Amniotic epithelial cell (primary cell): ENCODE results near the gene WNK2.
"Not testable (repeated sequence)": the region's sequence is repeated elsewhere in the genome, so short reads cannot be mapped to it uniquely, and the experiment has no call there.

Experiments used
- DNase-seq: peaks from one replicate; pipeline ENCODE4 v3.0.0-alpha.2; 2010; ENCODE audit warnings: low read depth

WNK2 gene

GRCh38 chr9:93336720-93337119 lies 152.8 kb downstream of the WNK2 start:
- no peak for DNase-seq

GRCh38 chr9:93338196-93338595 lies 154.3 kb downstream of the WNK2 start:
- not testable (repeated sequence) for DNase-seq

- no peak for DNase-seq
Measured at GRCh38 chr9:93340091-93340490, 156.2 kb downstream of the WNK2 start.

- DNase-seq: not testable (repeated sequence)
Measured at GRCh38 chr9:93341820-93342219, 157.9 kb downstream of the WNK2 start.

- not testable (repeated sequence) for DNase-seq
Measured at GRCh38 chr9:93342428-93342827, 158.5 kb downstream of the WNK2 start.

- no peak for DNase-seq
Measured at GRCh38 chr9:93343663-93344062, 159.7 kb downstream of the WNK2 start.

GRCh38 chr9:93345643-93346230 lies 161.8 kb downstream of the WNK2 start:
- DNase-seq: no peak

- peak; percentile 3 for DNase-seq
Measured at GRCh38 chr9:93346231-93347112, 162.5 kb downstream of the WNK2 start.

- not testable (repeated sequence) for DNase-seq
Measured at GRCh38 chr9:93347371-93347975, 163.5 kb downstream of the WNK2 start.

GRCh38 chr9:93353413-93354310 lies 169.7 kb downstream of the WNK2 start:
- not testable (repeated sequence) for DNase-seq

GRCh38 chr9:93354451-93354850 lies 170.5 kb downstream of the WNK2 start:
- no peak for DNase-seq

- no peak for DNase-seq
Measured at GRCh38 chr9:93355827-93356226, 171.9 kb downstream of the WNK2 start.

GRCh38 chr9:93357649-93358048 lies 173.7 kb downstream of the WNK2 start:
- no peak for DNase-seq

- not testable (repeated sequence) for DNase-seq
Measured at GRCh38 chr9:93359907-93360306, 176.0 kb downstream of the WNK2 start.

GRCh38 chr9:93361995-93362394 lies 178.1 kb downstream of the WNK2 start:
- DNase-seq: peak; percentile 1

GRCh38 chr9:93364734-93365426 lies 180.9 kb downstream of the WNK2 start:
- no peak for DNase-seq

- DNase-seq: no peak
Measured at GRCh38 chr9:93365427-93366118, 181.6 kb downstream of the WNK2 start.

GRCh38 chr9:93366119-93366447 lies 182.1 kb downstream of the WNK2 start:
- no peak for DNase-seq

- not testable (repeated sequence) for DNase-seq
Measured at GRCh38 chr9:93366486-93366885, 182.5 kb downstream of the WNK2 start.

- DNase-seq: no peak
Measured at GRCh38 chr9:93368437-93368836, 184.5 kb downstream of the WNK2 start.

- DNase-seq: no peak
Measured at GRCh38 chr9:93369686-93370085, 185.7 kb downstream of the WNK2 start.
